Measurements from ENCODE around the gene PPP1R11. TPM values are rescaled to one million over a fixed set of nuclear protein-coding genes. Genes with fewer than 3 reads are reported as not detected.
"Not testable (repeated sequence)": the region's sequence is repeated elsewhere in the genome, so short reads cannot be mapped to it uniquely, and the experiment has no call there.

Gene PPP1R11
- total RNA-seq, 1 donor from 2014 or later: 30.0 TPM

- Mint-ChIP-seq H3K4me3 (no peak overlapping the region), H3K36me3 (peaks cover 10% of the 10 kb centered on the region), H3K4me1 (no peaks in the 10 kb centered on the region), H3K27ac (no peak overlapping the region), H3K27me3 (ENCODE audit: low read depth) (no peaks in the 10 kb centered on the region), H3K9me3 (no peaks in the 10 kb centered on the region)
- TF ChIP-seq, protein P1, sequence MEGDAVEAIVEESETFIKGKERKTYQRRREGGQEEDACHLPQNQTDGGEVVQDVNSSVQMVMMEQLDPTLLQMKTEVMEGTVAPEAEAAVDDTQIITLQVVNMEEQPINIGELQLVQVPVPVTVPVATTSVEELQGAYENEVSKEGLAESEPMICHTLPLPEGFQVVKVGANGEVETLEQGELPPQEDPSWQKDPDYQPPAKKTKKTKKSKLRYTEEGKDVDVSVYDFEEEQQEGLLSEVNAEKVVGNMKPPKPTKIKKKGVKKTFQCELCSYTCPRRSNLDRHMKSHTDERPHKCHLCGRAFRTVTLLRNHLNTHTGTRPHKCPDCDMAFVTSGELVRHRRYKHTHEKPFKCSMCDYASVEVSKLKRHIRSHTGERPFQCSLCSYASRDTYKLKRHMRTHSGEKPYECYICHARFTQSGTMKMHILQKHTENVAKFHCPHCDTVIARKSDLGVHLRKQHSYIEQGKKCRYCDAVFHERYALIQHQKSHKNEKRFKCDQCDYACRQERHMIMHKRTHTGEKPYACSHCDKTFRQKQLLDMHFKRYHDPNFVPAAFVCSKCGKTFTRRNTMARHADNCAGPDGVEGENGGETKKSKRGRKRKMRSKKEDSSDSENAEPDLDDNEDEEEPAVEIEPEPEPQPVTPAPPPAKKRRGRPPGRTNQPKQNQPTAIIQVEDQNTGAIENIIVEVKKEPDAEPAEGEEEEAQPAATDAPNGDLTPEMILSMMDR (IDR thresholded peaks at IDR 0.05; ENCODE audit: unreplicated experiment): no peak
- DNase-seq (ENCODE audit: low spot score in 2 of 2, unreplicated experiment in 2 of 2): no peak
Measured at GRCh38 chr6:30029588-30029987, 37.4 kb upstream of the PPP1R11 start.

DNA sequence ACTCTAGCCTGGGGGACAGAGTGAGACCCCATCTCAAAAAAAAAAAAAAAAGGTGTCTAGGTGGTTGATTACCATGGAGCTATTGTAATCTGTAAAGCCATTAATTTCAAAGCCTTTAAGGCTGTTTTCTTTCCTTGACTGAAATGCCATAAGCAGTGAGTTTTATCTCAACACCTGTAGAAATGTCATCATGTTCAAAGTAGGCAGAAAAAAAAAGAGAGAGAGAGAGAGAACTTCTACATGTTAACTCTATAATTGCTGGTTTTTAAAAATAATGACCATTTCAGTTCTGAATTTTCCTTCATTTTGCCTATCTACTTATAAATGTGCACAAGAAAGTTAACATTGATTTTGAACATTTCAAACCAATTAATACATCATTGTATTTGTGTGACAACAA is 35.6 kb upstream of the PPP1R11 start:
- no peaks in the 10 kb centered on the region for H3K27me3 Mint-ChIP-seq (ENCODE audit: low read depth)
- DNase-seq (ENCODE audit: low spot score in 2 of 2, unreplicated experiment in 2 of 2): no peak
- TF ChIP-seq, protein P1 (IDR thresholded peaks at IDR 0.05; ENCODE audit: unreplicated experiment): no peak
- H3K36me3 Mint-ChIP-seq: peaks cover 16% of the 10 kb centered on the region
- no peaks in the 10 kb centered on the region for H3K4me1 Mint-ChIP-seq
- H3K4me3 Mint-ChIP-seq: no peak overlapping the region
- H3K9me3 Mint-ChIP-seq: no peaks in the 10 kb centered on the region
- no peak overlapping the region for H3K27ac Mint-ChIP-seq

GRCh38 chr6:30033440-30033839 is 33.6 kb upstream of the PPP1R11 start:
- not testable (repeated sequence) for H3K27ac Mint-ChIP-seq; H3K27me3 Mint-ChIP-seq (ENCODE audit: low read depth); DNase-seq (ENCODE audit: low spot score in 2 of 2, unreplicated experiment in 2 of 2)

GRCh38 chr6:30035784-30036183 is 31.2 kb upstream of the PPP1R11 start:
- Mint-ChIP-seq H3K27me3 (ENCODE audit: low read depth) (no peaks in the 10 kb centered on the region), H3K4me1 (no peaks in the 10 kb centered on the region), H3K36me3 (peaks cover 10% of the 10 kb centered on the region), H3K4me3 (no peak overlapping the region), H3K9me3 (no peaks in the 10 kb centered on the region), H3K27ac (no peak overlapping the region)
- no peak for DNase-seq (ENCODE audit: low spot score in 2 of 2, unreplicated experiment in 2 of 2)
- TF ChIP-seq, protein P1 (IDR thresholded peaks at IDR 0.05; ENCODE audit: unreplicated experiment): no peak

More at GRCh38 chr6:30033440-30033839, 33.6 kb upstream of the PPP1R11 start:
- not testable (repeated sequence) for H3K9me3 Mint-ChIP-seq, H3K4me3 Mint-ChIP-seq, H3K4me1 Mint-ChIP-seq
- peaks cover 10% of the 10 kb centered on the region for H3K36me3 Mint-ChIP-seq

DNA sequence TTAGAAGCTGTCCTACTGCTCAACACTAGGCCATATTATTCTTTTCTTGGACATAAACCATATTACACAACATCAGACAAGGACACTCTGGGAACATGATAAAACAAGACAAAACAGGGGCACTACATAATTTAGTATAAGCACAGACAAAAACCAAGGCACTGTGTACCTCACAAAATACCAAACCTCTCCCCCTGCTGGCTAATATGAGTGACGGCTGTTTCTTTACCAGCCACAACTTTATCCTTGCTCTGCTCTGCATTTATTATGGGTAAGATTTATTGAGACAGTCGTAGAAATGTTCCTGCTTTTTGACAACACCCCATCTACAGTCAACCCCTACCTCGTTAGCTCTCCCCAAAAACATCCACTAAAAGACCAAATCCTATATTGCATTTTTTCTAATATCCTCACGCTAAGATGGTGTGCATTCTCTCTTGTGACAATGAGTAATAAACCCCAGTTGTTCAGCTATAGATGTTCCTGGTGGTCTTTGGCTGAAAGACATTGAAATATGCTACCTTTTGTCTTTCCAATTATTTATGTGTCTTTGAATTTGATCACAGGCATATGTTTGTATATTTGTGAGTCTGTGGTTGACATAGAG is 29.7 kb upstream of the PPP1R11 start:
- no peak overlapping the region for H3K4me3 Mint-ChIP-seq
- no peak for DNase-seq (ENCODE audit: low spot score in 2 of 2, unreplicated experiment in 2 of 2)
- peaks cover 6% of the 10 kb centered on the region for H3K36me3 Mint-ChIP-seq
- no peaks in the 10 kb centered on the region for H3K9me3 Mint-ChIP-seq
- H3K27me3 Mint-ChIP-seq (ENCODE audit: low read depth): no peaks in the 10 kb centered on the region
- TF ChIP-seq, protein P1 (IDR thresholded peaks at IDR 0.05; ENCODE audit: unreplicated experiment): peak; percentile 36
- H3K27ac Mint-ChIP-seq: no peak overlapping the region
- H3K4me1 Mint-ChIP-seq: no peaks in the 10 kb centered on the region

DNA sequence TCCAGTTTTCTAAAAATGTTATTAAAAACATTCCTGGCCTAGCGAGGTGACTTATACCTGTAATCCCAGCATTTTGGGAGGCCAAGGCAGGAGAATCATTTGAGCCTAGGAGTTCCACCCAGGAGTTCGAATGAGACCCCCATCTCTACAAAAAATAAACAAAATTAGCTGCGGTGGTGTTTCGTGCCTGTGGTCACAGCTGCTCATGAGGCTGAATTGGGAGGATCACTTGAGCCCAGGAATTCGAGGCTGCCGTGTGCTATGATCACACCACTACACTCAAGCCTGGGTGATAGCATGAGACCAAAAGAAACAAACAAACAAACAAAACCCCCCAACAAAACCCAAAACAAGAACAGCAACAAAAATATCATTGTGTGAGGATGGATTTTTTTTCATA is 25.8 kb upstream of the PPP1R11 start:
- H3K36me3 Mint-ChIP-seq: no peaks in the 10 kb centered on the region
- H3K27ac Mint-ChIP-seq: no peak overlapping the region
- H3K9me3 Mint-ChIP-seq: no peaks in the 10 kb centered on the region
- TF ChIP-seq, protein P1 (IDR thresholded peaks at IDR 0.05; ENCODE audit: unreplicated experiment): no peak
- no peaks in the 10 kb centered on the region for H3K4me1 Mint-ChIP-seq
- H3K4me3 Mint-ChIP-seq: no peak overlapping the region
- H3K27me3 Mint-ChIP-seq (ENCODE audit: low read depth): no peaks in the 10 kb centered on the region
- no peak for DNase-seq (ENCODE audit: low spot score in 2 of 2, unreplicated experiment in 2 of 2)

All from mesothelial cell of epicardium (in vitro differentiated cells).